H9 (cell line): ENCODE results near the gene MLLT6. TPM values are rescaled to one million over a fixed set of nuclear protein-coding genes. Genes with fewer than 3 reads are reported as not detected.

Experiments
- DNase-seq: peaks from one replicate; pipeline ENCODE4 v3.0.0-alpha.2; 2017
- H2AFZ ChIP-seq: one replicate; pipeline ENCODE4 v1.6.1; 2013; ENCODE audit warnings: mild to moderate bottlenecking, low read length, control low read depth, moderate library complexity
- H2AK5ac ChIP-seq: 2 replicates; pipeline ENCODE4 v1.6.1; 2013; ENCODE audit warnings: low read length, control low read depth, mixed read lengths; ENCODE audit not compliant: insufficient read length
- H2BK120ac ChIP-seq: one replicate; pipeline ENCODE4 v1.6.1; 2013; ENCODE audit warnings: low read depth, mild to moderate bottlenecking, low read length, control low read depth, inconsistent platforms; ENCODE audit not compliant: poor library complexity, severe bottlenecking
- H2BK12ac ChIP-seq: 2 replicates; pipeline ENCODE4 v1.6.1; 2013; ENCODE audit warnings: low read length, control low read depth, mixed read lengths, low read depth; ENCODE audit not compliant: insufficient read length
- H2BK15ac ChIP-seq: 2 replicates; pipeline ENCODE4 v1.6.1; 2013; ENCODE audit warnings: low read depth, low read length, control low read depth
- H2BK20ac ChIP-seq: one replicate; pipeline ENCODE4 v1.6.1; 2013; ENCODE audit warnings: low read depth, mild to moderate bottlenecking, low read length, control low read depth, inconsistent platforms; ENCODE audit not compliant: poor library complexity, severe bottlenecking
- H2BK5ac ChIP-seq: 2 replicates; pipeline ENCODE4 v1.6.1; 2013; ENCODE audit warnings: low read length, control low read depth, mixed read lengths; ENCODE audit not compliant: insufficient read length
- H3K14ac ChIP-seq: 2 replicates; pipeline ENCODE4 v1.6.1; 2013; ENCODE audit warnings: low read length, control low read depth; ENCODE audit not compliant: insufficient read depth
- H3K18ac ChIP-seq: 2 replicates; pipeline ENCODE4 v1.6.1; 2013; ENCODE audit warnings: low read depth, mild to moderate bottlenecking, mixed read lengths, low read length, control low read depth; ENCODE audit not compliant: insufficient read length
- H3K23ac ChIP-seq: 2 replicates; pipeline ENCODE4 v1.6.1; 2013; ENCODE audit warnings: low read length, control low read depth, mixed read lengths, low read depth; ENCODE audit not compliant: insufficient read length
- H3K23me2 ChIP-seq: 2 replicates; pipeline ENCODE4 v1.6.1; 2013; ENCODE audit warnings: low read depth, mild to moderate bottlenecking, mixed read lengths, low read length, control low read depth; ENCODE audit not compliant: insufficient read length, poor library complexity, severe bottlenecking
- H3K27ac ChIP-seq: 2 replicates; pipeline ENCODE4 v1.5.1; 2013; ENCODE audit warnings: low read length, control low read depth, mixed read lengths, low read depth; ENCODE audit not compliant: insufficient read length
- H3K27me3 ChIP-seq: 2 replicates; pipeline ENCODE4 v1.6.1; 2013; ENCODE audit warnings: low read length, control low read depth, inconsistent platforms; ENCODE audit not compliant: insufficient read depth
- H3K4ac ChIP-seq: 2 replicates; pipeline ENCODE4 v1.6.1; 2013; ENCODE audit warnings: low read depth, mild to moderate bottlenecking, control low read depth, inconsistent platforms, low read length, moderate library complexity
- H3K4me1 ChIP-seq: 2 replicates; pipeline ENCODE4 v1.6.1; 2013; ENCODE audit warnings: low read length, control low read depth, inconsistent platforms; ENCODE audit not compliant: insufficient read depth
- H3K4me2 ChIP-seq: 2 replicates; pipeline ENCODE4 v1.6.1; 2013; ENCODE audit warnings: low read length, control low read depth, mixed read lengths; ENCODE audit not compliant: insufficient read length, insufficient read depth
- H3K56ac ChIP-seq: 2 replicates; pipeline ENCODE4 v1.6.1; 2013; ENCODE audit warnings: low read depth, mild to moderate bottlenecking, mixed read lengths, low read length, control low read depth; ENCODE audit not compliant: insufficient read length
- H3K79me1 ChIP-seq: 2 replicates; pipeline ENCODE4 v1.6.1; 2013; ENCODE audit warnings: low read depth, mild to moderate bottlenecking, moderate library complexity, low read length, control low read depth, inconsistent platforms; ENCODE audit not compliant: insufficient read depth, poor library complexity, severe bottlenecking
- H3K79me2 ChIP-seq: 2 replicates; pipeline ENCODE4 v1.6.1; 2013; ENCODE audit warnings: low read length, control low read depth, inconsistent platforms; ENCODE audit not compliant: insufficient read depth
- H3K9ac ChIP-seq: 2 replicates; pipeline ENCODE4 v1.6.1; 2013; ENCODE audit warnings: low read length, control low read depth, mixed read lengths; ENCODE audit not compliant: insufficient read length; ENCODE audit errors: extremely low read depth
- H3K9me3 ChIP-seq: one replicate; pipeline ENCODE4 v1.6.1; 2013; ENCODE audit warnings: low read depth, low read length, inconsistent platforms; ENCODE audit not compliant: control insufficient read depth
- H3T11ph ChIP-seq: one replicate; pipeline ENCODE4 v1.6.1; 2013; ENCODE audit warnings: mild to moderate bottlenecking, low read length, control low read depth, inconsistent platforms
- H4K20me1 ChIP-seq: one replicate; pipeline ENCODE4 v1.6.1; 2013; ENCODE audit not compliant: control insufficient read depth, insufficient read length, insufficient read depth
- H4K5ac ChIP-seq: 2 replicates; pipeline ENCODE4 v1.6.1; 2013; ENCODE audit warnings: low read depth, mild to moderate bottlenecking, mixed read lengths, low read length, control low read depth; ENCODE audit not compliant: insufficient read length
- H4K8ac ChIP-seq: replicated peaks from 2 replicates; pipeline ENCODE4 v1.6.1; 2013; ENCODE audit warnings: low read length, control low read depth, mixed read lengths, low read depth; ENCODE audit not compliant: insufficient read length
- H4K91ac ChIP-seq: 2 replicates; pipeline ENCODE4 v1.6.1; 2013; ENCODE audit warnings: low read depth, mild to moderate bottlenecking, moderate library complexity, mixed read lengths, low read length, control low read depth; ENCODE audit not compliant: insufficient read length
- H3K27ac Mint-ChIP-seq, 3 experiments: 2 replicates in 2 of 3; 3 replicates in 1 of 3; pipeline ENCODE4 v1.8.0; 2020 to 2021; ENCODE audit warnings: mixed read lengths in 3 of 3, mild to moderate bottlenecking in 1 of 3, moderate library complexity in 1 of 3
- H3K27me3 Mint-ChIP-seq: 2 replicates; pipeline ENCODE4 v1.8.0; 2021; ENCODE audit warnings: low read depth, mild to moderate bottlenecking, moderate library complexity, mixed read lengths
- H3K36me3 Mint-ChIP-seq, 3 experiments: 2 replicates in 2 of 3; 3 replicates in 1 of 3; pipeline ENCODE4 v1.8.0; 2020 to 2021; ENCODE audit warnings: low read depth in 3 of 3, mixed read lengths in 3 of 3; ENCODE audit not compliant: insufficient read depth in 1 of 3
- H3K4me1 Mint-ChIP-seq, 2 experiments: 2 replicates each; pipeline ENCODE4 v1.8.0; 2020; ENCODE audit warnings: mixed read lengths in 2 of 2
- H3K4me3 Mint-ChIP-seq, 2 experiments: 2 replicates in 1 of 2; 3 replicates in 1 of 2; pipeline ENCODE4 v1.8.0; 2020 to 2021; ENCODE audit warnings: mild to moderate bottlenecking in 2 of 2, mixed read lengths in 2 of 2, moderate library complexity in 1 of 2
- H3K9me3 Mint-ChIP-seq, 2 experiments: 2 replicates in 1 of 2; 3 replicates in 1 of 2; pipeline ENCODE4 v1.8.0; 2020; ENCODE audit warnings: mild to moderate bottlenecking in 2 of 2, mixed read lengths in 2 of 2, moderate library complexity in 1 of 2
- CTCF ChIP-seq: fragments of 200-600 bp; sonication (generic); conservative IDR thresholded peaks from 3 replicates; pipeline ENCODE4 v1.8.0; 2021; ENCODE audit warnings: antibody characterized with exemption, mild to moderate bottlenecking
- WGBS: extraction: QIAGEN DNeasy Blood & Tissue Kit; methylation state at CpG from one replicate; pipeline ENCODE4 v1.1.7; 2013; ENCODE audit warnings: missing lambda C conversion rate, low lambda C conversion rate, mixed read lengths; ENCODE audit not compliant: insufficient read length; ENCODE audit errors: extremely low coverage; 5-methylcytosine and 5-hydroxymethylcytosine counted together
- total RNA-seq: library from RNA; stranded (reverse); gene quantifications from 2 replicates; pipeline ENCODE4 v1.2.1, GENCODE V29; 2021

Gene MLLT6
- total RNA-seq, 1 experiment from 2014 or later = 26.4 TPM

DNA sequence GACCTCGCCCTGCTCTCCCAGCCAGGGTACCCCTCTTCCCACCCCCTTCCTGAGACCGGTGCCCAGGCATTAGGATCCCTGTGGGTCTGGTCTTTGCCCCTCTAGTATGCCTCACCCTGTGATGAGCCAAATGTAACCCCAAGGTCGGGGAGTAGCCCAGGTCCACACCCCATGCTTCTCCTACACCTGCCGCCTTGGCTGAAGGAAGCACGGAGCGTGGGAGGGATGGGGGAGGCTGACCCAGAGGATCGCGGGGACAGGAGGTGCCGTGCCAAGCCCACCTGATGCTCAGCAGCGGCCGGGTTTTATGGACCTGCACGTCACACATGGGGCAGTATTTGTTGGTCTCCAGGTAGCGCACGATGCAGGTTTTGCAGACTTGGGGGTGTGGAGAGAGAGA is 34.2 kb downstream of the MLLT6 start:
- H4K5ac ChIP-seq = no peak overlapping the region
- peaks cover 7% of the 10 kb centered on the region for H3K23me2 ChIP-seq
- H3K79me1 ChIP-seq = peaks cover 13% of the 10 kb centered on the region
- H3K23ac ChIP-seq = no peak overlapping the region
- DNase-seq = no peak
- no CpG with 5 or more reads among the region's 14 CpGs for WGBS
- H4K8ac ChIP-seq = no peak overlapping the region
- Mint-ChIP-seq H3K27ac (no peak overlapping the region; a peak in 1 of 7 replicates), H3K27me3 (no peaks in the 10 kb centered on the region; the same call in 1 of the 2 replicates), H3K36me3 (peaks cover 30 to 58% (median 52%) of the 10 kb centered on the region in 3 experiments; a peak in 6 of 7 replicates), H3K4me1 (peaks cover 28 to 43% of the 10 kb centered on the region in 2 experiments), H3K4me3 (no peak overlapping the region), H3K9me3 (no peaks in the 10 kb centered on the region; a peak in 1 of 5 replicates)
- no peak overlapping the region for H3K14ac ChIP-seq
- H3K18ac ChIP-seq = no peak overlapping the region
- H3K79me2 ChIP-seq = peaks cover 38% of the 10 kb centered on the region; the same call in 1 of the 2 replicates
- no peak overlapping the region for H3K56ac ChIP-seq
- H2BK15ac ChIP-seq = no peak overlapping the region
- H3K9me3 ChIP-seq = no peaks in the 10 kb centered on the region
- no peak overlapping the region for H3K27ac ChIP-seq
- no peaks in the 10 kb centered on the region for H3K27me3 ChIP-seq
- no peak overlapping the region for H3T11ph ChIP-seq
- H2BK5ac ChIP-seq = no peak overlapping the region
- H3K4me1 ChIP-seq = peaks cover 3% of the 10 kb centered on the region; the same call in 1 of the 2 replicates
- H2BK120ac ChIP-seq = no peak overlapping the region
- no peak overlapping the region for H3K4ac ChIP-seq
- H2BK20ac ChIP-seq = no peak overlapping the region
- H4K20me1 ChIP-seq = no peaks in the 10 kb centered on the region
- H3K4me2 ChIP-seq = no peak overlapping the region
- no peak overlapping the region for H2AK5ac ChIP-seq
- TF ChIP-seq CTCF = no peak
- no peak overlapping the region for H2BK12ac ChIP-seq
- H4K91ac ChIP-seq = no peak overlapping the region
- H3K9ac ChIP-seq = no peak overlapping the region
- H2AFZ ChIP-seq = no peak overlapping the region
